K562 (cell line): ENCODE results near the gene FAM193A.
"Not testable (repeated sequence)": the region's sequence is repeated elsewhere in the genome, so short reads cannot be mapped to it uniquely, and the experiment has no call there.

Experiments
- MXI1 ChIP-seq: IDR thresholded peaks from 2 replicates; pipeline ENCODE4 v1.6.1; 2011; ENCODE audit warnings: low read depth, mild to moderate bottlenecking, improper control_type of control experiment, low read length
- NBN ChIP-seq: fragments of 450-650 bp; IDR thresholded peaks from 2 replicates; pipeline ENCODE4 v1.6.1; 2016; ENCODE audit warnings: low read depth, mild to moderate bottlenecking
- NFE2L1 ChIP-seq: fragments of 450-650 bp; IDR thresholded peaks from 2 replicates; pipeline ENCODE4 v1.6.1; 2016; ENCODE audit warnings: missing genetic modification characterization, low read depth, mild to moderate bottlenecking, missing compliant biosample characterization, moderate library complexity, borderline replicate concordance
- SMC3 ChIP-seq: conservative IDR thresholded peaks from 2 replicates; pipeline ENCODE4 v1.6.1; 2011; ENCODE audit warnings: low read depth, low read length, improper control_type of control experiment; ENCODE audit not compliant: insufficient read depth
- TAF1 ChIP-seq: IDR thresholded peaks from 2 replicates; pipeline ENCODE4 v1.6.1; 2011; ENCODE audit warnings: mild to moderate bottlenecking, low read length, moderate library complexity; ENCODE audit not compliant: insufficient read depth, control insufficient read depth, severe bottlenecking; ENCODE audit errors: extremely low read depth
- XRCC5 ChIP-seq: fragments of 200-400 bp; formaldehyde crosslinking; IDR thresholded peaks from 2 replicates; pipeline ENCODE4 v1.6.1; 2017; ENCODE audit warnings: low read depth, mild to moderate bottlenecking, low read length
- ZNF274 ChIP-seq: IDR thresholded peaks from 2 replicates; pipeline ENCODE4 v1.6.1; 2011; ENCODE audit warnings: low read depth, mild to moderate bottlenecking, low read length, moderate library complexity, borderline replicate concordance
- TF ChIP-seq, protein P1 (sequence below), 3 experiments: IDR thresholded peaks in 2 of 3; conservative IDR thresholded peaks in 1 of 3; 2 replicates each; pipeline ENCODE4 v1.5.1; 2011 to 2012; ENCODE audit warnings: low read length in 3 of 3, mild to moderate bottlenecking in 3 of 3, control low read depth in 2 of 3, improper control_type of control experiment in 1 of 3, inconsistent platforms in 1 of 3, low read depth in 1 of 3, mixed read lengths in 1 of 3, moderate library complexity in 1 of 3; ENCODE audit not compliant: insufficient read depth in 2 of 3

DNA sequence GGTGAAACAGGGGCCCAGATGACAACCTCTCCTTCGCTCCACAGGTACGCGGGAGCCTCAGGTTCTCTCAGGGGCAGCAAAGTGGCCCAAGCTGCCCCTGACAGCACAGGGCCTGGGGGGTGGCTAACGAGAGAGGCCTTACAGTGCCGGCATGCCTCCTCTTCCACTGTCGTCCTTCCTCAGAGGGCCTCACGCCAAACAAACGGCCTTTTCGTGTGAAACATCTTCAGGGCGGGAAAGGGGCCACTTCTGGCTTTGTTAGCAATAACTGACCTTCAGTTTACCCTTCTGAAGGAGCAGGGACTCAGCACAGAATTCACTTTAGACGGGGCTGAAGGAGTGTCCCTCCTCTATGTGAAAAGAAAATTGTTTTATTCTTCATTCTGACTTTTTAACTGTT, 21.5 kb upstream of the FAM193A start:
- TF ChIP-seq, protein P1, sequence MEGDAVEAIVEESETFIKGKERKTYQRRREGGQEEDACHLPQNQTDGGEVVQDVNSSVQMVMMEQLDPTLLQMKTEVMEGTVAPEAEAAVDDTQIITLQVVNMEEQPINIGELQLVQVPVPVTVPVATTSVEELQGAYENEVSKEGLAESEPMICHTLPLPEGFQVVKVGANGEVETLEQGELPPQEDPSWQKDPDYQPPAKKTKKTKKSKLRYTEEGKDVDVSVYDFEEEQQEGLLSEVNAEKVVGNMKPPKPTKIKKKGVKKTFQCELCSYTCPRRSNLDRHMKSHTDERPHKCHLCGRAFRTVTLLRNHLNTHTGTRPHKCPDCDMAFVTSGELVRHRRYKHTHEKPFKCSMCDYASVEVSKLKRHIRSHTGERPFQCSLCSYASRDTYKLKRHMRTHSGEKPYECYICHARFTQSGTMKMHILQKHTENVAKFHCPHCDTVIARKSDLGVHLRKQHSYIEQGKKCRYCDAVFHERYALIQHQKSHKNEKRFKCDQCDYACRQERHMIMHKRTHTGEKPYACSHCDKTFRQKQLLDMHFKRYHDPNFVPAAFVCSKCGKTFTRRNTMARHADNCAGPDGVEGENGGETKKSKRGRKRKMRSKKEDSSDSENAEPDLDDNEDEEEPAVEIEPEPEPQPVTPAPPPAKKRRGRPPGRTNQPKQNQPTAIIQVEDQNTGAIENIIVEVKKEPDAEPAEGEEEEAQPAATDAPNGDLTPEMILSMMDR (IDR thresholded peaks at IDR 0.05 in 2 of 3, conservative IDR thresholded peaks at IDR 0.05 in 1 of 3; ENCODE audit: insufficient read depth in 2 of 3, low read depth in 1 of 3, low read length in 3 of 3): not testable (repeated sequence)
- not testable (repeated sequence) for TF ChIP-seq NBN, NFE2L1, MXI1, ZNF274, XRCC5, TAF1, SMC3
